GM12891 (cell line): ENCODE results near the gene CTCF.

ENCODE experiments used
- PAX5 ChIP-seq: IDR thresholded peaks from 2 replicates; pipeline ENCODE4 v1.6.1; 2011; ENCODE audit warnings: low read length, moderate library complexity, mild to moderate bottlenecking; ENCODE audit not compliant: insufficient read depth, severe bottlenecking
- POLR2A ChIP-seq: IDR thresholded peaks from 2 replicates; pipeline ENCODE4 v1.6.1; 2011; ENCODE audit warnings: low read depth, low read length, control low read depth
- POLR2AphosphoS5 ChIP-seq: IDR thresholded peaks from 2 replicates; pipeline ENCODE4 v1.6.1; 2011; ENCODE audit warnings: low read depth, low read length, control low read depth
- POU2F2 ChIP-seq: IDR thresholded peaks from 2 replicates; pipeline ENCODE4 v1.6.1; 2011; ENCODE audit warnings: low read depth, mild to moderate bottlenecking, control low read depth, low read length, moderate library complexity
- SPI1 ChIP-seq: IDR thresholded peaks from 2 replicates; pipeline ENCODE4 v1.6.1; 2011; ENCODE audit warnings: low read depth, low read length, control low read depth
- TAF1 ChIP-seq: IDR thresholded peaks from 2 replicates; pipeline ENCODE4 v1.6.1; 2011; ENCODE audit warnings: low read depth, low read length, control low read depth

- TF ChIP-seq POLR2A (no peak), SPI1 (no peak), PAX5 (no peak), TAF1 (no peak), POLR2AphosphoS5 (0 out of 2 replicates have a peak, but pooled peaks have one; percentile 11), POU2F2 (0 out of 2 replicates have a peak, but pooled peaks have one; percentile 21)
These were observed 19.9 kb upstream of the CTCF start for GRCh38 chr16:67542464-67542863.
